ENCODE data around the gene AQP3.
"Not testable (repeated sequence)": the region's sequence is repeated elsewhere in the genome, so short reads cannot be mapped to it uniquely, and the experiment has no call there.

Gene AQP3

GRCh38 chr9:33464045-33464636, 16.7 kb upstream of the AQP3 start:
- DNase-seq, result no peak

DNA sequence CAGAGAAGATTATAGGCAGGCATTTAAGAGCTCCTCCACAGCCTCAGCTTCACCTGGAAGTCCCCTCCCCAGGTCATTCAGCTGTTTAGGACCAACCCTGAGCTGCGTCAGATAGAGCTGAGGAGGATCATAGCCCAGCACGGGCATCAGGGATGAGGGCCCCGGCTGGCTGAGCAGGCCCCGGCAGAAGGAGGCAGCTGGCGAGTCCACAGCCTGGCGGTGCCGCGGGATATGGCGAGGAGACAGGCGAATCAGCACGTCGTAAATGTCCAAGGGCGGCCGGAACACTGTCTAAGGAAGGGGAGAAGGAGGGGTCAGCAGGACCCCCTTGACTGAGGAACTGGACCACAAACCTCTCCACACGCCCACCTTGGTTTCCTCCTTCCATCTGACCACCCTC, 15.8 kb upstream of the AQP3 start:
- no peak for DNase-seq

DNA sequence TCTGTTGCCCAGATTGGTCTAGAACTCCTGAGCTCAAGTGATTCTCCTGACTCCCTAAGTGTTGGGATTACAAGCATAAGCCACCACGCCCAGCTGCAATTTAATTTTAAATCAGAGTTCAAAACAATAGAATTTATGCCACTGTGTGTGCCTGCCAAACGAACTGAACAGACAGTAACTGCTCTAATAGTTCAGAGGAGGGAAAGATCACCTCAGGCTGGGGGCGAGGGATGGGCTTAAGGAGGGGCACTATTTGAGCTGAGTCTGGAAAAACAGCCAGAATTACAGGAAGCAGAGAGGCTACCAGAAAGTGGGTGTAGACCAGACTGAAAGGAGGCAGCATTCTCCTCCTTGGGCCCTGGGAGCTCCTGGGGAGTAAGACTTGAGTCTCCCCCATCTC, 14.1 kb upstream of the AQP3 start:
- no peak for DNase-seq

DNA sequence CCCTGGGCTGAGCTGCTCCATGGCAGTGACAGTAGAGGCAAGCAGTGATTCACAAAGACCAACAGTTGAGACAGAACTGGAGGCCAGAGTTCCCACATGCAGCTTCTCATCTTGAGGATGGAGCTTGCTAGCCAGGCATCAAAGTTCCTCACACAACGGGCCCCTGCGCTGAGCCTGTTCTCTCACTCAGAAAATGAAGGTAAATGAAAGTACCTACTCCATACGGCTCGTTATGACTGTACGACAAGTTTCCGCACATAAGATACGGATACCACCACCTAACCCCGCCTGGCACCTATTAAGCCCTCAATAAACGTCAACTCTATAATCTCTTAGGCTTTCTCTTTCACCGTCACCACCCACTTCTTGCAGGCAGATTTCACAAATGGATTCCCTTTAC, 13.5 kb upstream of the AQP3 start:
- DNase-seq, result no peak

- no peak for DNase-seq
Measured at GRCh38 chr9:33459115-33459514, 11.7 kb upstream of the AQP3 start.

GRCh38 chr9:33458444-33458843, 11.1 kb upstream of the AQP3 start:
- no peak for DNase-seq

- DNase-seq, result no peak
Measured at GRCh38 chr9:33455945-33456344, 8.6 kb upstream of the AQP3 start.

- DNase-seq, result not testable (repeated sequence)
Measured at GRCh38 chr9:33455456-33455855, 8.1 kb upstream of the AQP3 start.

GRCh38 chr9:33454661-33455026, 7.3 kb upstream of the AQP3 start:
- not testable (repeated sequence) for DNase-seq

- DNase-seq, result no peak
Measured at GRCh38 chr9:33453999-33454660, 6.7 kb upstream of the AQP3 start.

DNA sequence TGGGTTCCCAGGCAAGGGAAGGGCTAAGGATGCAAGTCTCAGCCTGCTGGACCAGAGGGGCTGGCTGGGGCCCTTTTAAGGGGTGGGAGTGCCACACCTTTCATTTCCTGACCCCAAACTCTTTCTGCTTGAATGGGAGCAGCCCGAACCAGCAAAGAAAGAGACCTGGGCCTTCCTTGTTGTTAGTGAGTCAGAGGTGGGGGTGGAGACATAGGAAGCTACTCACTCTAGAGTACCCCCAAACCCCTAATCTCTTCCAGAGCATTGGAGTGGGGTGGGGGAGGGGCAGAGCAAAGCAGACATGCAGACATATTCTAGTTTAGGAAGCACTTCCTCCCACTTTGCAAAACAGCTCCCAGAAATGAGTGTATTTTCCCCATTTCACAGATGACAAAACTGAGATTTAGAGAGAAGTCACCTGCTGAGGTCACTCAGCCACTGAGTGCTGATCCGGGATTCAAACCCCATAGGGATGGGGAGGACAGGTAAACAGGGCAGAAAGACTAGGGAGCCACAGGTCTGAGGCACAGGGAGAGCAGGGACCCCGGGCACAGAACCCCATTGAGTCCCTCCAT, 6.0 kb upstream of the AQP3 start:
- no peak for DNase-seq

DNA sequence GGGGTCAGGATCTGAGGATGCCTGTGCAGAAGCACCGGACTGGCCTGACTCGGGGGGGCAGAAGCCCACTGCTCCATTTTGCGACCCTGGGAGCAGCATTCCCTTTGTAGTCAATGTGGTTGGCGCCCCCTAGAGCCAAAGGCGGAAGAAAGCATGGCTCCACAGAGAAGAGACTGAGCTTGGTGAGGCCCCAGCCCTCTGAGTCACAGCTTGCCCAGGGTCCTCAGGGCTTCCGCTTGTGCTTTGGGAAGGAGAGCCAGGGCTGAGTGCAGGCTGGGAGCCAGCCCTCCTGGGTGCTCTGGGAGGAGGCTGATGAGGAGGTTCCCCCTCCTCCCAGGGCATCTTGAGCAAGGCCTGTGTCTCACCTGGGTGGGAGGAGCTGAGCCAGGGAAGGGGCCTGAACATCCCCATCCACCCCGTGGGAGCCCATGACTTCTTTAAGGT, 5.5 kb upstream of the AQP3 start:
- peak; percentile 14 for DNase-seq

GRCh38 chr9:33450621-33451146, 3.3 kb upstream of the AQP3 start:
- no peak for DNase-seq

DNA sequence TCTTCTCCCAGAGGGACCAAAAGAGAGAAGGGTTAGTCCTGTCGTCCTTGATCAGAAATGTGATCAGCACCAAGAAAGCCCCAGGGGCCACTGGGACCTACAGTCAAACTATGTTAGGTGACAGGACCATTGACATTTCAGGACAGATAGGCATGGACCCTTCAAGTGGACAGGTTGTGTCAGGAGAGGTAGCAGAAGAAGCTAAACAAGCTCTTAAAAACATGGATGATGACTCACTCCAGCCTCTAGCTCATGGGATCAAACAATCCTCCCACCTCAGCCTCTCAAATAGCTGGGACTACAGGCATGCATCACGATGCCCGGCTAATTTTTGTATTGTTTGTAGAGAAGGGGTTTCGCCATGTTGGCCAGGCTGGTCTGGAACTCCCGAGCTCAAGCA, 2.3 kb upstream of the AQP3 start:
- no peak for DNase-seq

- DNase-seq, result no peak
Measured at GRCh38 chr9:33447799-33448553, 583 bp upstream of the AQP3 start.

DNA sequence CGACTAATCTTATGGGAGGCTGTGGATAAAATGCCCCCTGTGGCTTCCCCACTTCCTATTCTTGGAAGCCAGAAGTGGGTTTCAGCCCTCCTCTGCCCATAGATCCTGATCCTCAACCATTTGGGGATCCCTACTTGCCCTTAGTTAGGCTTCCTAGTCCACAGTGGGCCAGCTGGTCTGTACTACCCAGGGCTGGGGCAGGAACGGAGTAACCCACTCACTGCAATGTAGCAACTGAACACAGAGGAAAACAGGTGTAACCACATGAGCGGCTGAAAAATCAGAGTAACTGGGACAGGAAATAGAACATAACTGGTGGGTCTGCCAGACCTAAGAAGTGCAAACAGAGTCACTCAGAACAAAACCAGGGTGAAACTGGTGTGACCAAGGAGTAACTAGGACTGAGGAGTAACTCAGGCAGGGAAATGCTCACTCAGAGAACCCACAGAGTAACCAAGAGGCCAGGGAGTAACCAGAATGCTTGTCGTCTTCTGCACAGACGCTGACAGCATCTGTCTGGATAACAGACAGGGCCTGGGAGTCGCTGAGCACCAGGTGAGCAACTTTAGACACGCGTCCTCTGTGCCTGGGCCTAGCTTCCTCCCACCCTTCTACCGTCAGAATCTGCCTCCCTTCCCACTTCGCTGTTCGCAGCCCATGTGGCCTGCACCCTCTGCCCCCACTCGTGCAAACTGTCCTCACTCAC, 1.0 kb downstream of the AQP3 start:
- DNase-seq, result no peak

- no peak for DNase-seq
Measured at GRCh38 chr9:33445389-33446239, 1.8 kb downstream of the AQP3 start.

- DNase-seq, result no peak
Measured at GRCh38 chr9:33443464-33444154, 3.8 kb downstream of the AQP3 start.

GRCh38 chr9:33443047-33443446, 4.3 kb downstream of the AQP3 start:
- no peak for DNase-seq

- DNase-seq, result no peak
Measured at GRCh38 chr9:33442125-33442524, 5.3 kb downstream of the AQP3 start.

DNA sequence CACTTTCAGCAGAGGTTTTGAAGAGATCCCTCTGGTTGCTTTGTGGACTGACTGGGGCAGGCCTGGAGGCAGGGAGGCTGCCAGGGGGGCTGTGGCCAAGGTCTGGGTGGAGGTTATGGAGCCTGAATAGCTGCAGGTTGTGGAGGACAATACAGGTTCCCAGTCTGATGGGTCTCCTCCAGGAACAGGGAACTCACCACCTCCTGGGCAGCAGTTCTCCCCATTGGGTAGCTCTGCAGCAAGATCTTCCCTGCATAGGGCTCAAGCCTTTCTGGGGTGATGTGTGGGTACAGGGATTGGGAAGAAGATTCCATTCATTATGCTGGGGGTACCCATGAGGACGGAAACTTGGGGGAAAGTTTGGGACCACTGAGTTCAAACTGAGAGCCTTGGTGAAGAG, 6.8 kb downstream of the AQP3 start:
- DNase-seq, result no peak
